GM19452 (cell line): ENCODE measurements around the gene UGT1A5.

ENCODE experiments used
- ATAC-seq: cut with Tn5 transposase; IDR thresholded peaks from one replicate; pipeline ENCODE4 v1.9.1; 2021; ENCODE audit not compliant: unreplicated experiment

The UGT1A5 gene

DNA sequence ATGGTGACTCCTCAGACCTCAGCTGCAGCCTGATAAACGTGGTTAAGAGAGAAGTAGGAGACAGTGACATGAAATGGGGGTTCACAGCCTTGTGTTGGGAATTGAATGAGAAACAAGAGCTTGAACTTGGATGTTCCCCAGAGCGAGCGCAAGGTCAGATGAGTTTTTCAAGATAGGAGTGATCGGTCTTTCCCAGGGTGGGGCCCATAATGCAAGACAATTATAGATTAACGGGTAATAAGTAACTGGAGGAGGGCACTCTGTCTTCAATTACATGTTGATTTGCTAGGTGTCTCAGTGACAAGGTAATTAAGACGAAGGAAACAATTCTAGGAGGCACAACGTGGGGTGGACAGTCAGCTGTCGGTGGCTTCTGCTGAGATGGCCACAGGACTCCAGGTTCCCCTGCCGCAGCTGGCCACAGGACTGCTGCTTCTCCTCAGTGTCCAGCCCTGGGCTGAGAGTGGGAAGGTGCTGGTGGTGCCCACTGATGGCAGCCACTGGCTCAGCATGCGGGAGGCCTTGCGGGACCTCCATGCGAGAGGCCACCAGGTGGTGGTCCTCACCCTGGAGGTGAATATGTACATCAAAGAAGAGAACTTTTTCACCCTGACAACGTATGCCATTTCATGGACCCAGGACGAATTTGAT is at the start of gene UGT1A5:
UGT1A5 (plus strand) TSS at position 297 of the 651 bp plus-strand sequence; CDS start at position 382, 85 bp downstream.
- ATAC-seq, result no peak

DNA sequence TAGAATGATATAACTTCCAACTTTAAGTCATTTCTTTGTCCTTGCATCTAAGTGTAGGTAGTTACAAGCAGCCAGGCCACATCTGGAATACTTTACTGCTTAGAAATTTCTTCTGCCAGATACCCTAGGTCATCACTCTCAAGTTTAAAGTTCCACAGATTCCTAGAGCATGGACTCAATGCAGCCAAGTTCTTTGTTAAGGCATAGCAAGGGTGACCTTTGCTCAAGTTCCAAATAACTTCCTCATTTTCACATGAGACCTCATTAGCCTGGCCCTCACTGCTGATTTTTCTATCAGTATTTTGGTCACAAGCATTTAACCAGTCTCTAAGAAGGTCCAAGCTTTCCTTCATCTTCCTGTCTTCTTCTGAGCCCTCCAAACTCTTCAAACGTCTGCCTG is 48.8 kb upstream of the UGT1A5 start:
- no peak for ATAC-seq

- ATAC-seq, result no peak
Observed at GRCh38 chr2:233668605-233669260, 44.0 kb upstream of the UGT1A5 start.

GRCh38 chr2:233671290-233672161 is 41.2 kb upstream of the UGT1A5 start, which contains the start of gene UGT1A9:
UGT1A9 (plus strand) TSS chr2:233671898; CDS start chr2:233671935, 37 bp downstream.
- ATAC-seq, result no peak

- no peak for ATAC-seq
Observed at GRCh38 chr2:233672886-233673285, 39.8 kb upstream of the UGT1A5 start.

DNA sequence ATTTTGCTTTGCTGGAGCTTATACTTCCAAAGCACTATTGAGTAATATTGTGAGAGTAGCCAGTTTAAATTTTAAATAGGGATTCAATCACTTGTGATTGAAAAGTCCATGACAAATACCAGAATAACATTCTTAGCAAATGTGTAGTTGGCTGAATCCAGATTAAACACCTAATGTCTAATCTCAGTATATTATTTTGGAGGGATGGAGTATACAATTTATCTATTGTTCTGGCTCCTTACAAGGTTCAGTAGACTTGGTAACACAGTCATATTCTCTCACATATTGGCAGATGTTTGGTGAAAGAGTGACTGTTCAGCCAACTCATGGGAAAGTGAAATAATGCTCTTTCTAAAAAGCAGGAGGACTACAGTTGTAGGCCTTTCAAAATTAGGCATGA is 38.8 kb upstream of the UGT1A5 start:
- ATAC-seq, result no peak

GRCh38 chr2:233674314-233674713 is 38.4 kb upstream of the UGT1A5 start:
- no peak for ATAC-seq

DNA sequence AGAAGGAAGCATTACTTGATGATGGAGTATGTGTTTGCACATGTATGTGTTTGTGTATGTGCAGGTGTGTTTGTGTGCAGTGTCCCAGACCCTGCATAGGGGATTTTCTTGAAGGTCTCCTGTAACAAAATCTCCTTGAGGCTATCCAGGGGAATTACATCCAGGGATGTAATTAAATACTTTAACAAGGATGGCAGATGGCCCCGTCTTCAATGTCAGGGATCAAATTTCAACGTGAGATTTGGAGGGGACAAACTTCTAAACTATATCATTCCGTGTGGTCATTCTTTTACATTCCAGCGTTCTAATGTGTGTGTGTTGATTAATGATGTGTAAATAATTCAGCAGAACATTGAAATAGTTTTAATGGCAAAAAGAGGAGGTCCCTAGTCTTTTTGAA is 37.7 kb upstream of the UGT1A5 start:
- ATAC-seq, result no peak

DNA sequence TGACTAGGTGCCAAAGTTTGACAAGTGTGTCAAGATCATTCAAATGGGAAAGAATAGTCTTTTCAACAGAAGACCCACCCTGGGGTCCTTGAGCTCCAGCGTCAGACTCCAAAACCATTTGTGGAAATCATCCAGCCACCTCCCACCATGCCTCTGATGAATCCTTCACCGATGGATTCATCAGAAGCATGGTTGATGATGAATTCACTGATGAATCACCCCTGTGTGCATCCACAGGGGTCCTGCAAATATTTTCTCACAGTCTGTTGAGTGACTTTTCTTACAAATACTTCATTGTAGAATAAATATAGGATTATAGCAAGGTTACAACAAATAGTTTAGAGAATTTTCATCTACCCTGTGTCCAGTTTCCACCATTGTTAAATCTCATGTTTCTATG is 36.7 kb upstream of the UGT1A5 start:
- ATAC-seq, result no peak

DNA sequence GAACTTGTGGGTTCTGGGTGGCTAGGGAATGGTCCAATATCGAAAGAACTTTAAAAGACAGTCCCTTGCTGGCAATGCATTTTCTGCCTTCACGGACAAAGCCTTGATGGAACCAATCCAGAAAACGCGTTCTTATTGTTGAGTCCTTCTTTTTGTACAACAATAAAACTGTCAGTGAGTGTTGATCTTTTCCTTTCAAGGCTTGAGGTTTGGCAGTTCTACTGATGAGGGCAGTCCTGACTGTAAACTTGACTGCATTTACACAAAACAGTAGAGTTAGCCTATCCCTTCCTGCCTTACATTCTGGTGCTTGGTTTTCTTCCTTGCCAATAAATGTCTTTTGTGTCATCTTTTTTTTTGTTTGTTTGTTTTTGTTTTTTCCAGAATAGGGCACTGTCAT is 33.5 kb upstream of the UGT1A5 start:
- ATAC-seq, result no peak

DNA sequence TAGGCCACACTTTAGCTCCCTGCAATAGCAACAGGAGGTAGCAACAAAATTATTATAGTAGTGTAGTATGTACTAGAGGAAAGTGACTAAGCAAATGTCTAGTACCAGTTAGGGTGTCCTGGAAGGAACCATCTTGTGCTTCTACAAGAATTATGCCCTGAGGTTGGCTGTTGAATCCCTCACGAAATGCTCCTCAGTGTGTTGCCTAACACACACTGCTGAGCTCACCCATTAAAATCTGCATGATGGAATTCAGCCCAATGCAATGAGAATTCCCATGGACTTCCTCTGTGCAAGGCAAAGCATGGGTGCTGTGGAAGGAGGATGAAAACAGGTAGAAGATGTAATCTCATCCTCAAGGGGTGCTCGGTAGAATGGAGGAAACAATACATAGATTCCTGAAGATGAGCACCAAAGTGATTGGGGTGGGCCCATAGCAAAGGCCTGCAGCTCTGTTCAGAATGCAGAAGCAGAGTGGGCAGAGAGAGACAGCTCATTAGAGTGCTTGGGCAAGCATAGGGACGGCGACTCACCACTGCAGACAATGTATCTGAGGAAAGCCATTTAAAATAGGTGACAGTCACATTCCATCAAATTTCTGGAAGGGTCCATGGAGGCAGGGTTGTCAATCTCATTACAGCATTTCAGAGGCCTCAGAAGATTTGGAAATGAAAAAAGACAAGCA is 32.2 kb upstream of the UGT1A5 start:
- ATAC-seq, result no peak

- ATAC-seq, result no peak
Observed at GRCh38 chr2:233681521-233682099, 31.1 kb upstream of the UGT1A5 start, which contains the start of gene UGT1A7. UGT1A7 (plus strand) TSS chr2:233681901; CDS start chr2:233681938, 37 bp downstream.

- ATAC-seq, result no peak
Observed at GRCh38 chr2:233684640-233685039, 28.1 kb upstream of the UGT1A5 start.

- ATAC-seq, result no peak
Observed at GRCh38 chr2:233686928-233687327, 25.8 kb upstream of the UGT1A5 start.

- ATAC-seq, result no peak
Observed at GRCh38 chr2:233688341-233688740, 24.4 kb upstream of the UGT1A5 start.

GRCh38 chr2:233689031-233689430 is 23.7 kb upstream of the UGT1A5 start:
- no peak for ATAC-seq

DNA sequence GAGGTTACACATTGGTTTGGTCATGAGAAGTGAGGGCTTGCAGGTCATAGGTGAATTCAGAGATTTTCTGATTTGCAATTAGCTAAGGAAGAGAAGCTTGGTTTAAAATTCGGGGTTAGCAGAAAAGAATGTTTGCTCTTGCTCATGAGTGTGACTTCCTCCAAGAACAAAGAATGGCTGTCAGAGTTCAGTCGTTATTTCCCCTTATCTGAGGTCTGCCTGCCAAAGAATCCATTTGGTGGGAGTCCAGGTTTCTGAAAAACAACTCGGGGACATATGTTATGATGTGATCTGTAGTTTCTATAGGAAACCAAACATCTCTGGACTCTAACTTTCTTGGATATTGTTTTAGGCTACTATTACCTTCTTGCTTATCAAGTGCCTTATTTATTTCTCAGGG is 23.2 kb upstream of the UGT1A5 start:
- no peak for ATAC-seq

- no peak for ATAC-seq
Observed at GRCh38 chr2:233690444-233690843, 22.3 kb upstream of the UGT1A5 start.

DNA sequence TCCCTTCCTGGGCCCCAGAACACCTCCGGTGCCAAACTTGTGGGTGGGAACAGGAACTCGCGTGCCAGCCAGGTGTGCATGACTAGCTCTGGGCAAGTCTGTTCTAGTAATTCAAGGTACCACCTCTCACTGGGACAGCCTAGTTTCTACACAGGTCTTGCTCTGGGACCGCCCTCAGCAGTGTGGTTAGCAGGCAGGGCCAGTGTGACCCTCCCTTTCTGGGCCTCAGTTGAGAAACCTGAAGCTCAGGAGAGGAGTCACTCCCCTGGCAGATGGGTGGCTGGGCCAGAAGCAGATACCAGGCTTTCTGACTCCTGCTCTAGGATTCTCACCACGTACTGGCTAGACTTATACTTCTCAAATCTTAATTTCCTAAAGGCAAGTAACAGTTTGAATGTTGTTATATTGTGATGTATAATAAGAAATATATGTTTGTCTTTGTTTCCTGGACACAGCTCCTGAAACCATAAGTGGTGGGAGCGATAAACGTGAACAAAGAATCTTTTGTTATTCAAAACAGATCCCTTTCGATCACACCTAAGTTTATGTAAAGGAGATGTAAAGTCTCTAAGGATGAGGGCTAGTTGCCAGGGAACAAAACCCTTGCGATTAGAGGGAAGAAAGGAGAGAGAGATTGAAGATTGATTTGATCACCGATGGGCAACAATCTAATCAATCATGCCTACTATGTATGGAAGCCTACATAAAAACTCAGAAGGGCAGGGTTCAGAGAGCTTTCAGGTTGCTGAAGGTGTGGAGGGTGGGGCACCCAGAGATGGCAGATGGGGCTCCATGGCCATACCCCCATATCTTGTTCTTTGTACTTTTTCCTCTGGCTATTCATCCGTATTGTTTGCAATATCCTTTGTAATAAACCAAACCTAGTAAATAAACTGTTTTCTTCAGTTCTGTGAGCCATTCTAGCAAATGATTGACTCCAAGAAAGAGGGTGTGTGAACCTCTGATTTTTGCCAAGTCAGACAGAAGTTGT is 21.0 kb upstream of the UGT1A5 start:
- ATAC-seq, result no peak
